Measurements from ENCODE around the gene NTM. TPM values are rescaled to one million over a fixed set of nuclear protein-coding genes. Genes with fewer than 3 reads are reported as not detected.

Gene NTM
- total and polyA plus RNA-seq, 7 donors, result 0.07 to 1.1 (median 0.22) TPM; not detected in 2

- Histone ChIP-seq H3K4me3 (no peak overlapping the region), H3K36me3 (ENCODE audit: insufficient read depth in 1 of 2, low read depth in 1 of 2) (no peaks in the 10 kb centered on the region), H3K4me1 (no peaks in the 10 kb centered on the region), H3K9me3 (no peaks in the 10 kb centered on the region), H3K27me3 (ENCODE audit: insufficient read depth in 3 of 3, low read length in 2 of 3) (peaks cover 0 to 45% (median 0%) of the 10 kb centered on the region in 3 donors), H3K27ac (no peak overlapping the region)
- 54 to 62% (median 55%) methylated on average over 4 of the region's 4 CpGs for WGBS, 3 donors
- intact Hi-C loops (cut with DNase I), result no loop called here
- ATAC-seq (no peak), DNase-seq (no peak)
- TF ChIP-seq CTCF (IDR thresholded peaks at IDR 0.05), result no peak
Observed at GRCh38 chr11:131375421-131375820, 5.0 kb downstream of the NTM start.

GRCh38 chr11:131375915-131376314, 5.5 kb downstream of the NTM start:
- 71 to 90% (median 79%) methylated on average over 3 of the region's 3 CpGs for WGBS, 3 donors
- ATAC-seq (no peak), DNase-seq (no peak)
- Histone ChIP-seq H3K9me3 (no peaks in the 10 kb centered on the region), H3K27ac (no peak overlapping the region), H3K4me3 (no peak overlapping the region), H3K36me3 (ENCODE audit: insufficient read depth in 1 of 2, low read depth in 1 of 2) (no peaks in the 10 kb centered on the region), H3K27me3 (ENCODE audit: insufficient read depth in 3 of 3, low read length in 2 of 3) (peaks cover 0 to 44% (median 0%) of the 10 kb centered on the region in 3 donors), H3K4me1 (no peaks in the 10 kb centered on the region)
- intact Hi-C loops (cut with DNase I), result no loop called here
- TF ChIP-seq CTCF (IDR thresholded peaks at IDR 0.05), result no peak

- WGBS, 3 donors, result 75 to 90% (median 82%) methylated on average over 1 of the region's 1 CpG
- Histone ChIP-seq H3K4me3 (no peak overlapping the region), H3K36me3 (ENCODE audit: insufficient read depth in 1 of 2, low read depth in 1 of 2) (no peaks in the 10 kb centered on the region), H3K27me3 (ENCODE audit: insufficient read depth in 3 of 3, low read length in 2 of 3) (peaks cover 0 to 22% (median 0%) of the 10 kb centered on the region in 3 donors), H3K9me3 (no peaks in the 10 kb centered on the region), H3K4me1 (no peaks in the 10 kb centered on the region), H3K27ac (no peak overlapping the region)
- DNase-seq (no peak), ATAC-seq (no peak)
- intact Hi-C loops (cut with DNase I), result no loop called here
- no peak for TF ChIP-seq CTCF (IDR thresholded peaks at IDR 0.05)
Observed at GRCh38 chr11:131378931-131379330, 8.5 kb downstream of the NTM start.

- H3K9me3 ChIP-seq, result no peaks in the 10 kb centered on the region
- H3K4me1 ChIP-seq, result no peaks in the 10 kb centered on the region
- no peak for TF ChIP-seq CTCF (IDR thresholded peaks at IDR 0.05)
- WGBS, 3 donors, result 87 to 91% (median 87%) methylated on average over 4 of the region's 4 CpGs
- no peaks in the 10 kb centered on the region for H3K36me3 ChIP-seq (ENCODE audit: insufficient read depth in 1 of 2, low read depth in 1 of 2)
- intact Hi-C loops (cut with DNase I), result no loop called here
- no peak overlapping the region for H3K27ac ChIP-seq
- ATAC-seq (no peak), DNase-seq (no peak)
- peaks cover 0 to 7% (median 0%) of the 10 kb centered on the region in 3 donors for H3K27me3 ChIP-seq (ENCODE audit: insufficient read depth in 3 of 3, low read length in 2 of 3)
- no peak overlapping the region for H3K4me3 ChIP-seq
Observed at GRCh38 chr11:131385763-131386390, 15.5 kb downstream of the NTM start.

GRCh38 chr11:131386408-131386807, 16.0 kb downstream of the NTM start:
- ATAC-seq (no peak), DNase-seq (no peak)
- no peak overlapping the region for H3K4me3 ChIP-seq
- H3K9me3 ChIP-seq, result no peaks in the 10 kb centered on the region
- intact Hi-C loops (cut with DNase I), result no loop called here
- H3K36me3 ChIP-seq (ENCODE audit: insufficient read depth in 1 of 2, low read depth in 1 of 2), result no peaks in the 10 kb centered on the region
- H3K27me3 ChIP-seq (ENCODE audit: insufficient read depth in 3 of 3, low read length in 2 of 3), result peaks cover 0 to 6% (median 0%) of the 10 kb centered on the region in 3 donors
- WGBS, 3 donors, result 86 to 92% (median 91%) methylated on average over 2 of the region's 2 CpGs
- H3K27ac ChIP-seq, result no peak overlapping the region
- H3K4me1 ChIP-seq, result no peaks in the 10 kb centered on the region
- TF ChIP-seq CTCF (IDR thresholded peaks at IDR 0.05), result no peak

All from psoas muscle (tissue), 8 donors.